GM12891 (cell line): Measurements from ENCODE around the gene FBF1.

Experiments
- POLR2A ChIP-seq: IDR thresholded peaks from 2 replicates; pipeline ENCODE4 v1.6.1; 2011; ENCODE audit warnings: low read depth, low read length, control low read depth
- POLR2AphosphoS5 ChIP-seq: IDR thresholded peaks from 2 replicates; pipeline ENCODE4 v1.6.1; 2011; ENCODE audit warnings: low read depth, low read length, control low read depth
- POU2F2 ChIP-seq: IDR thresholded peaks from 2 replicates; pipeline ENCODE4 v1.6.1; 2011; ENCODE audit warnings: low read depth, mild to moderate bottlenecking, control low read depth, low read length, moderate library complexity
- TAF1 ChIP-seq: IDR thresholded peaks from 2 replicates; pipeline ENCODE4 v1.6.1; 2011; ENCODE audit warnings: low read depth, low read length, control low read depth

DNA sequence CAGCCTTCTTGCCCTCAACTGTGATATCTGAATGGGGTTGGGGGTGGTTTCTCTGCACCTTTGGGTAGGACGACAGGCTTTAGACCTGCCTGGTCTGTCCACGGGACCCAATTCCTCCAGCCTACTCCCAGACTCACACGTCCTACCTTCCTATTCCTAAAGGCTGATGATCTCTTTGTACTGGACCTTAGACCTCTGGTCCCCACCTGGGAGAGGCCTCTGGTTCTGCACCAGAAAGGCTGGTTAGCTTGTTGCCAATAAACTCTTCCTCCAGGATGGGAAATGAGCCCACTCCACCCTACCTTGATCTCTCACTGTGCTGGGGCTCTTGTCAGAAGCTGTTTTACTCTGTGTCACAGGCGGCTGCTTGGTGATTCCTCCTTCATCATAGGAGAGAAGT is 14.4 kb downstream of the FBF1 start:
- TF ChIP-seq POLR2A, result no peak
- TF ChIP-seq POLR2AphosphoS5, result no peak
- TF ChIP-seq TAF1, result no peak
- no peak for TF ChIP-seq POU2F2
